Measurements from ENCODE around the gene ACOT11.

- TF ChIP-seq CTCF (conservative IDR thresholded peaks at IDR 0.05 in 1 of 2, IDR thresholded peaks at IDR 0.05 in 1 of 2; ENCODE audit: low read depth in 1 of 2, low read length in 2 of 2) = no peak
- no peak for TF ChIP-seq EZH2 (IDR thresholded peaks at IDR 0.05; ENCODE audit: low read length, missing control alignments)
These were observed 22.1 kb downstream of the ACOT11 start for GRCh38 chr1:54570161-54570560.

Measured in fibroblast of lung (primary cell).